NB4 (cell line): ENCODE measurements around the gene CDC34.

Experiments used
- DNase-seq: peaks from one replicate; pipeline ENCODE4 v3.0.0; 2010; ENCODE audit warnings: low read depth
- H3K4me3 ChIP-seq: one replicate; pipeline ENCODE4 v1.5.1; 2011; ENCODE audit warnings: mild to moderate bottlenecking, low read depth, low read length, moderate library complexity
- MYC ChIP-seq: IDR thresholded peaks from 2 replicates; pipeline ENCODE4 v1.6.1; 2011; ENCODE audit warnings: low read depth, low read length
- POLR2A ChIP-seq: IDR thresholded peaks from 2 replicates; pipeline ENCODE4 v1.6.1; 2011; ENCODE audit warnings: mild to moderate bottlenecking; ENCODE audit not compliant: insufficient read length; ENCODE audit errors: extremely low read depth
- TF ChIP-seq, protein P1 (sequence below): IDR thresholded peaks from 2 replicates; pipeline ENCODE4 v1.6.1; 2011; ENCODE audit warnings: low read depth, low read length
- TF ChIP-seq, protein P2 (sequence below): IDR thresholded peaks from one replicate; pipeline ENCODE4 v1.5.1; 2012; ENCODE audit warnings: low read depth, low read length

The CDC34 gene, protein sequence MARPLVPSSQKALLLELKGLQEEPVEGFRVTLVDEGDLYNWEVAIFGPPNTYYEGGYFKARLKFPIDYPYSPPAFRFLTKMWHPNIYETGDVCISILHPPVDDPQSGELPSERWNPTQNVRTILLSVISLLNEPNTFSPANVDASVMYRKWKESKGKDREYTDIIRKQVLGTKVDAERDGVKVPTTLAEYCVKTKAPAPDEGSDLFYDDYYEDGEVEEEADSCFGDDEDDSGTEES

DNA sequence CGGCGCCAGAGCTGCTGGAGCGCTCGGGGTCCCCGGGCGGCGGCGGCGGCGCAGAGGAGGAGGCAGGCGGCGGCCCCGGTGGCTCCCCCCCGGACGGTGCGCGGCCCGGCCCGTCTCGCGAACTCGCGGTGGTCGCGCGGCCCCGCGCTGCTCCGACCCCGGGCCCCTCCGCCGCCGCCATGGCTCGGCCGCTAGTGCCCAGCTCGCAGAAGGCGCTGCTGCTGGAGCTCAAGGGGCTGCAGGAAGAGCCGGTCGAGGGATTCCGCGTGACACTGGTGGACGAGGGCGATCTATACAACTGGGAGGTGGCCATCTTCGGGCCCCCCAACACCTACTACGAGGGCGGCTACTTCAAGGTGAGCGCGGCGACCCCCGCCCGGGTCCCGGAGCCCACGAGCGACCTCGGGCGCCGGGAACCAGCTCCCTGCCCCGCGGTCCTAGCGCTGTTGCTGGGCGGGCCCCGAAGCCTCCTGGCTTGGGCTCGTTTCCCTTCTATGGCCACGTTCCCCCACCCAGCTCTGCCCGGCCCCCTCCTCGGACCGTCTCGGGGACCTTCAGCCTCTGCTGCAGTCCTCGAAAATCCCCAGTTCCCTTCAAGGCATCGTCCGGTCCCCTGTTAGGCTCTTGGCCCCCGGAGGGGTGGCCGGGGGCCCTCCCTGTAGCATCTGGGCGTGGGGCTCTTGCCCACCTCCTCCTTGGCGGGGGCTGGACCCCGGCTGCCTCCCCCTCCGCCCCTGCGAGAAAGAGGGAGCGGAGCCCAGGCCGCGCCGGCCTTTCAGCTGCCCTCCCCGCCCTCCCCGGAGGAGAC, at the start of gene CDC34:
CDC34 (plus strand) TSS at position 8 of the 808 bp plus-strand sequence; CDS start at position 180, 172 bp downstream.
- DNase-seq = peak; percentile 33
- TF ChIP-seq, protein P1, sequence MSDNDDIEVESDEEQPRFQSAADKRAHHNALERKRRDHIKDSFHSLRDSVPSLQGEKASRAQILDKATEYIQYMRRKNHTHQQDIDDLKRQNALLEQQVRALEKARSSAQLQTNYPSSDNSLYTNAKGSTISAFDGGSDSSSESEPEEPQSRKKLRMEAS = no peak
- TF ChIP-seq MYC = no peak
- no peak for TF ChIP-seq POLR2A
- TF ChIP-seq, protein P2, sequence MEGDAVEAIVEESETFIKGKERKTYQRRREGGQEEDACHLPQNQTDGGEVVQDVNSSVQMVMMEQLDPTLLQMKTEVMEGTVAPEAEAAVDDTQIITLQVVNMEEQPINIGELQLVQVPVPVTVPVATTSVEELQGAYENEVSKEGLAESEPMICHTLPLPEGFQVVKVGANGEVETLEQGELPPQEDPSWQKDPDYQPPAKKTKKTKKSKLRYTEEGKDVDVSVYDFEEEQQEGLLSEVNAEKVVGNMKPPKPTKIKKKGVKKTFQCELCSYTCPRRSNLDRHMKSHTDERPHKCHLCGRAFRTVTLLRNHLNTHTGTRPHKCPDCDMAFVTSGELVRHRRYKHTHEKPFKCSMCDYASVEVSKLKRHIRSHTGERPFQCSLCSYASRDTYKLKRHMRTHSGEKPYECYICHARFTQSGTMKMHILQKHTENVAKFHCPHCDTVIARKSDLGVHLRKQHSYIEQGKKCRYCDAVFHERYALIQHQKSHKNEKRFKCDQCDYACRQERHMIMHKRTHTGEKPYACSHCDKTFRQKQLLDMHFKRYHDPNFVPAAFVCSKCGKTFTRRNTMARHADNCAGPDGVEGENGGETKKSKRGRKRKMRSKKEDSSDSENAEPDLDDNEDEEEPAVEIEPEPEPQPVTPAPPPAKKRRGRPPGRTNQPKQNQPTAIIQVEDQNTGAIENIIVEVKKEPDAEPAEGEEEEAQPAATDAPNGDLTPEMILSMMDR = no peak
- peak within 1 kb of the TSS; percentile 64 for H3K4me3 ChIP-seq

DNA sequence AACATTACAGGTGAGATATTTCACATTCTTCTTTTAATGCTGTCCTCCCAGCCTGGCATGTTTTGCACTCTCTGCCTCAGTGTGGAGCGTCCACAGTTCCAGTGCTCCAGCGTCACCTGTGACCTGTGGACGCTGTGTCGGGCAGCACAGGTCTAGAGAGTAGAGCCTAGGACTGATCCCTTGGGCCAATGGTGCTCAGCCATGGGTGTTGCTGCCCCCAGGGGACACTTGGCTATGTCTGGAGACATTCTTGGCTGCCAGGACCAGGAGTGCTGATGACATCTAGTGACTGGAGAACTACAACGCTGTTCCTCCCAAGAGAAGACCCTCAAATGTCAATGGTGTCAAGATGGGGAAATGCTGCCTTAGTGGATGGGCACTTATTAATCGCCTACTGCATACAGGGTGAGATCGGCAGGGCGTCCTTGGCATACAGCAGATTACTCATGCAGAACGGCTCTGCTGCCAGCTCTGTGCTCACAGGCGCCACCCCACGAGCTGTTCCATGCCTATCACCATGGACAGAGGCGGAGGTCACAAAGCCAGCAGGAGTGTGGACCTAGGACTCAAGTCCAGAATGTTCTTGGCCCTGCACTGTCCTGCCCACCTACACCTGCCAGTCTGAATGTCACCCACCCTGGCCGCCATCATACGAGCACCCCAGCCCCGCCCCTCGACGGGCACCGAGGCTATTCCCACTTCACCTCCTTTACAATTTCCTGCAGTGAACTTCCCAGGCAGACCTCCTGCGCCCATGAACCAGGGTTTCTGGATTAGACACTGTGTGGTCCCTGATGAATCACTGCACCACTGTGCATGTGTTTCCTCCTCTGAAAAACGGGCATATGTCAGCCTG, 49.1 kb upstream of the CDC34 start:
- H3K4me3 ChIP-seq = no peak overlapping the region
- no peak for DNase-seq
- no peak for TF ChIP-seq POLR2A
- TF ChIP-seq MYC = no peak
- TF ChIP-seq, protein P1 = no peak

DNA sequence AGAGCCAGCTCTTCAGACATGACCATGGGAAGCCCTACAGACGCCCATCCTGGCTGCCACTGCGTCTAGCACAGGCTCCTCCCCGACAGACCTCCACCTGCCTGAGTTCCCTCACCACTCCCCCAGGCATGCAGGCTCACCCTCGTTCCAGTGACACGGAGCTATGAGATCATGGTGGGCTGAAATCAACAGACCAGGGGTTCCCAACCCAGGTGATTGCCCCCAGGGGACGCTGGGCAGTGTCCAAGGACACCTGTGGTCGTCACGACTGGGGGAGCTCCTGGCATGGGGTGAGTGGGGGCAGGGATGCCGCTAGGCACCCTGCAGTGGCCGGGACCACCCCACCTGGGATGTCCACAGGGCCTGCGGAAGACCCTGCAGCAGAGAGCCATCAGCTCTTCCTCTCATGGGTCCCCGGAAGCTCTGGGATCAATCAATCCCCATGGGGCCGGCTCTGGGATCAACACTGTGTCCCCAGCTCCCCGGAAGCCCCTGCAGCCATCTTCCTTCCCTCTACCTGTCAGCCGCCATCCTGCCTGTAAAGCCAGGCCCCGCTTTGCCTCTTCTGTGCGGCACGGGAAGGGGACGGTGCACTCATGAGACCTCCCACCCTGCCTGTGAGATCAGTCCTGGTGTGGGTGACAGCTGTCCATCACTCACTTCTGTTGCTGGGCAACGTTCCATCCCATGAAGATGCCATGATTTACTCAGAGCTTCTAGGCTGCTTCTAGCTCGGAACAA, 48.1 kb upstream of the CDC34 start:
- TF ChIP-seq, protein P1 = no peak
- no peak for TF ChIP-seq POLR2A
- TF ChIP-seq MYC = no peak
- TF ChIP-seq, protein P2 = no peak
- no peak overlapping the region for H3K4me3 ChIP-seq
- DNase-seq = no peak

DNA sequence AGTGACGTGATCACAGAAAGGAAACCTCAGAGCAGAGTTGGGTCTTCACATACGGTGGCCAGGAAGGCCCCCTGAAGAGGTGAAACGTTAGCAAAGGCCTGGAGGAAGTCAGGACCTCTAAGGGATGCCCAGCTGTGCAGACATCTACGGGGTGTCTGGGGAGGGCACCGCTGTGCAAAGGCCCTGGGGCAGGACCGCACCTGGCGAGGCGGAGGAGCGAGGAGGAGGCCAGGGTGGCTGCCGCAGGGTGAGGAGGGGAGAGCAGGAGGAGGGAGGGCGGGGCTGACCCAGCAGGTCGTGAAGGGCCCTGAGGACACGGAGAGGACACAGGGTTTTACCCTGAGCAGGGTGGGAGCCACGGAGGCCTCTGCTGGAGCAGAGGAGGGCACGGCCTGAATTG, 47.1 kb upstream of the CDC34 start:
- TF ChIP-seq, protein P1 = no peak
- no peak for TF ChIP-seq MYC
- TF ChIP-seq POLR2A = no peak
- TF ChIP-seq, protein P2 = no peak
- DNase-seq = no peak

DNA sequence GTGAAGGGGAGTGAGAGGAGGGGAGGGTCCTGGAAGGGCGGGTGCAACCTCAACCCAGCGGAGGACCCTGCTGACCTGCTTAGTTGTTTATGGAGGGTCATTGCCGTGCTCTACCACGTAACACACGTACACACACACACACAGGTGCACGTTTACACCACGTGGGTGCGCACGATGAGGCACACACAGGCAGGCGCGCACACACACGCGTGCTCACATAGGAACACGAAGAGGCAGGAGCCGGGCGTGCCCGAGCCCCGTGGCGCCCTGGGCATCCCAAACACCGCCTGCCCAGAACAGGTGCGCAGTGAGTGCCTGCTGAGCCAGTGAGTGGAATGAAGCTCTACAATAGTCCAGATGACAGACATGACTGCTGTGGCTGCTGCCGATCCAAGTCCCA, 46.5 kb upstream of the CDC34 start:
- H3K4me3 ChIP-seq = no peak overlapping the region
- DNase-seq = no peak
- TF ChIP-seq, protein P2 = no peak
- TF ChIP-seq, protein P1 = no peak
- no peak for TF ChIP-seq POLR2A
- no peak for TF ChIP-seq MYC

More for the DNA sequence above, 47.1 kb upstream of the CDC34 start:
- no peak overlapping the region for H3K4me3 ChIP-seq
